ENCODE data around the gene MET.
"Not testable (repeated sequence)": the region's sequence is repeated elsewhere in the genome, so short reads cannot be mapped to it uniquely, and the experiment has no call there.

Gene MET

DNA sequence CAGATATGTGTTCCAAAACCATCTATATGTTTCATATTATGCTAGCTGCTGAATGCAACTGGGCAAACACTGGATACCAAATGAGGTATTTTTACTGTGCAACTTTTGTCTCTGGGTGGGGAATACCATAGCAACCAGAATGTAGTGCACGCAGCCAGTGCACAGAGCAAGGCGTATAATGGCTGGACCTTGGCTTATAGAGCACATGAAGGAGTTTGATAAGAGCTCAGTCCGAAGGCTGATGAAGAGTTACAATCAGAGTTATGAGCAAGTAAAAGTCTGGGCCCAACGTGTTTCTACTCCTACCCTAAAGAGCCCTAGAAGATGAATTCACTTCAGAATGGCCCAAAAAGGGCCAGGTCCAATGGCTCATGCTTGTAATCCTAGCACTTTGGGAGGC, 82.2 kb downstream of the MET start:
- no peak for DNase-seq

DNA sequence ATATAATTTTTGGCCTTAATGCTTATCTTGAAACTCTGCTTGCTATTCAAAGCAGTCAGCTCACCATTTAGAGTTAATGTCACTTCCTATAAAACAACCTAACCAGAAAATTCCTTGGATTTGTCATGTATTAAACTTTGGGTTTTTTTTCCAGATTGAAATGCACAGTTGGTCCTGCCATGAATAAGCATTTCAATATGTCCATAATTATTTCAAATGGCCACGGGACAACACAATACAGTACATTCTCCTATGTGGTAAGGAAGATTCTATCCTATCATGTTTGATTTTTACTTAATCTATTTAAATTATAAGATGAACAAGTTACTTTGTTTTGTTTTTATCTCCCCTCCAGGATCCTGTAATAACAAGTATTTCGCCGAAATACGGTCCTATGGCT, 85.3 kb downstream of the MET start:
- DNase-seq = no peak

DNA sequence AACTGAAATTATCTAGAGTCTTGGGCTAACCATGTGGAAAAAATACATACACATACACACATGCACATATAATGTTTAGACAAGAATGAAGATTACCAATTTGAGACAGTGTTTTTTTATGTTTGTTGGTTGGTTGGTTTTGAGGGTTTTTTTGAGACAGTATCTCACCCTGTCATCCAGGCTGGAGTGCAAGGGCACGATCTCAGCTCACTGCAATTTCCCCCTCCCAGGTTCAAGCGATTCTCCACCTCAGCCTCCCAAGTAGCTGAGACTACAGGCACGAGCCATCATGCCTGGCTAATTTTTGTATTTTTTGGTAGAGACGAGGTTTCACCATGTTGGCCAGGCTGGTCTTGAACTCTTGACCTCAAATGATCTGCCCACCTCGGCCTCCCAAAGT, 87.6 kb downstream of the MET start:
- not testable (repeated sequence) for DNase-seq

DNA sequence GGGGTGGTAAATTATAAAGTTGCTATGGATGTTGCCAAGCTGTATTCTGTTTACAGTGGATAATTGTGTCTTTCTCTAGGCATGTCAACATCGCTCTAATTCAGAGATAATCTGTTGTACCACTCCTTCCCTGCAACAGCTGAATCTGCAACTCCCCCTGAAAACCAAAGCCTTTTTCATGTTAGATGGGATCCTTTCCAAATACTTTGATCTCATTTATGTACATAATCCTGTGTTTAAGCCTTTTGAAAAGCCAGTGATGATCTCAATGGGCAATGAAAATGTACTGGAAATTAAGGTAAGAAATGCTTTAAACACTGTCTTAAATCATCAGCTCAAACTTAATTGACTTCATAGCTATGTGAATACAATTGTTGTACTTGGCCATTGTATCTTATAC, 91.0 kb downstream of the MET start:
- no peak for DNase-seq

DNA sequence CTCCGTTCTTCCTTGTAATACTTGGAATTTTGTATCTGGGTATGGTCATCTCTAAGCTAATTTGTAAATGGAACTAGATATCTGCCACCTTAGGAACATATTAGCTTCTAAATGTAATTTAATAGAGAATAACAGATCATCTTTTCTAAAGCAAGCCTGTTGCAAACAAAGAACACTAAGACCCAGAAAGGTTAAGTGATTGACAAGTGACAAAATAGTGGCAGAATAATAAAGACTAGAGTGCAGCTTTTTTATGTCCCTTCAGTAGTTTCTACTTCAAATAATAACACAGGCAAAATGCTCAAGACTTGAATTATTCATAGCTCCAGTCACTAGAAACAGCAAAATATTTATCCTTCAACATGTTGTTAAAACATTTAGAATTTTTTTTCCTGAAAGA, 91.7 kb downstream of the MET start:
- DNase-seq = no peak

DNA sequence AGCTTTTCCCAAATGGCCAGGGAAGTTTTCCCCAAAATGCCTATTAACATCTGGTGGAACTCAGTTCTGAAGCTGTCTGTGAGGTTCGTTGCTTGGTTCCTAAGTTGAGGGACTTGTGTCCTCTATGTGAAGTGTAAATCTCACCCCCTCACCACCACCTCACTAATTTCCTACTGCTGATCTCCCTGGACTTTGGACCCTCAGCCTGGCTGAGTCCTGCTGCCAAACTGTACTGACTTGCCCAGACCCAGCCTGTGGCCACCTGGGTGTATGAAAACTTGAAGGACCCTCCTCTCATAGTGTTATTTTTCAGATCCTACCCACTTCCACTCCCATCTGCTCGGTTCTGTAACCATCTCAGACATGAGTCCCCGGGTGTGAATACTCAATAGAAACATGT, 94.9 kb downstream of the MET start:
- DNase-seq = no peak

DNA sequence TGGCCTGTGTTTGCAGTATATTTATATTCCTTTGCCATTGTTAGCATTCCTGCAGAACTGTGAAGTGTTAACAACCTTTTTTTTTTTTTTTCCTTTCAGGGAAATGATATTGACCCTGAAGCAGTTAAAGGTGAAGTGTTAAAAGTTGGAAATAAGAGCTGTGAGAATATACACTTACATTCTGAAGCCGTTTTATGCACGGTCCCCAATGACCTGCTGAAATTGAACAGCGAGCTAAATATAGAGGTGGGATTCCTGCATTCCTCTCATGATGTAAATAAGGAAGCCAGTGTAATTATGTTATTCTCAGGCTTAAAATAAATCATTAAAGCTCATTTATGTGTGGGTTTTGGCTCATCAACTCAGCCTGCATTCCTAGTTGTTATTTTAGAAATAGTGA, 97.5 kb downstream of the MET start:
- DNase-seq = no peak

DNA sequence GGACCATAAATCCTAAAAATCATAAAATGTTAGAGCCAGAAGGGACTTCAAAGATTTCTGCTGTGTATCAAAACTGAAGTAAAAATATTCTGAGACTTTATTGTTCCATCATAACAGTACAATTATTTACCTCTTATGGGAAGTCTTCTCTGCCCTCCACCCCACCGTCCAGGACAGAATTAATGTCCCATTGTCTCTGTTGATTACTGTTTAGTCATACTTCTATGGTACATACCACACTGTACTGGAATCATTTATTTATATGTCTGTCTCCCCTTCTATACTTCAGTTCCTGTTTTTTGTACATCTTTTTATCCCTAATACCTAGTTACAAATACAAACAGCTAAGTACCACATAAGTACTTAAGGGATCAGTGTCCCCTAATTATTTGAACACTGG, 98.9 kb downstream of the MET start:
- DNase-seq = no peak

DNA sequence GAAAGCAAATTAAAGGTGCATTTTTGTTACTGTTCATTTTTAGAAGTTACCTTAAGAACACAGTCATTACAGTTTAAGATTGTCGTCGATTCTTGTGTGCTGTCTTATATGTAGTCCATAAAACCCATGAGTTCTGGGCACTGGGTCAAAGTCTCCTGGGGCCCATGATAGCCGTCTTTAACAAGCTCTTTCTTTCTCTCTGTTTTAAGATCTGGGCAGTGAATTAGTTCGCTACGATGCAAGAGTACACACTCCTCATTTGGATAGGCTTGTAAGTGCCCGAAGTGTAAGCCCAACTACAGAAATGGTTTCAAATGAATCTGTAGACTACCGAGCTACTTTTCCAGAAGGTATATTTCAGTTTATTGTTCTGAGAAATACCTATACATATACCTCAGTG, 99.6 kb downstream of the MET start:
- no peak for DNase-seq

DNA sequence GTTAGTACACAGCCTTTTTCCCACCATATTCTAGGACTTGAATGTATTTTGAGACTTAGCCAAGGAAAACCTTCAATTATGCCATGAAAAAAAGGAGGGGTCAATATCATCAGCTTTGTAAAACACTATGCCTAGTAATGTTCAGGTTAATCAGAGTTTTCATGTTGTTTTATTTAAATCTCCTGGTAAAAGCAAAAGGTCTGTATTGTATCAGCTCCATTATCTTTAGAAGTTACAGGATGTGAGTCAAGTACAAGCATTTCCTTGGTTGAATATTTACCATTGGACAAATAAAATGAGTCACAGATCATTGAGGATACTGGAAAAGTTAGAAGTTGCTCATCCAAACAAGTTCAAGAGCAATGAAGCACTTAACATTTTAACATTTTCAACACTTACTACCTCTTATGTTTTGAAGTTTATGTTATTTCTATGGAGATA, 100.4 kb downstream of the MET start:
- no peak for DNase-seq

DNA sequence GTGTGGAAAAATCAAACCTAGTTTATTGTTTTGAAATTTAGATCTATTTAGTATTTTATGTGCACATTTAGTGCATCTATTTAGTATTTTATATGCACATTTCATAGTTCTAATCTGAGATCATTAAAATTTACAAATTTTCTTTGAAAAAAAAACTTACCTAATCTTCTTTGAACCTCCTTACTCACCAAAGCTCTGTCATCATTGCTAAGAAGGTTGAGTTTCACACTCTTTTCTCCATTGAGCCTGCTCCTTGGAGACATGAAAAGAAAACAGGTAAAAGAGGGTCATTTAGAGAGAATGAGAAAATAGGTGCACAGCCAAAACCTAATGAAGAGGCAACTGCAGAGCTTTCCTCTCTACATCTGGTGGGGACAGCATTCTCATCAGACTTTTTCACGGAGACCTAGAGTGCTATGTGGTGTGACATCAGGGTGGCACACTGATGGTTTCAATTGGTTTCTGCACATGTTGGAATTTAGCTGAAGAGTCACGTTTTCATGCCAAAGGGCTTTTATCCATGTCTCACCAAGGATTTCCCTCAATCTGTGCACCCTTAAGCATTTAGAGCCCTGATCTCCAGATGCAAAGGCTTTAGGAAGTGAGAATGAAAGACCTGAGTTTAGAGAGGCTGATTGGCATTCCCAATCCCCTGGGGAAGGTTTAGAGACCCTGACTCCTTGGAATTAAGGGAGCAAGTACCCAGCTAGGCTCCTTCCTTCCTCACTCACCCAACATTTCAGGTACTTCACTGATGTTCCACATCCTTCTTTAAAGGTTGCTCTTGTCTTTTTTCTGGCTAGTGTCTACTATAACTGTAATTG, 101.1 kb downstream of the MET start:
- DNase-seq = no peak

DNA sequence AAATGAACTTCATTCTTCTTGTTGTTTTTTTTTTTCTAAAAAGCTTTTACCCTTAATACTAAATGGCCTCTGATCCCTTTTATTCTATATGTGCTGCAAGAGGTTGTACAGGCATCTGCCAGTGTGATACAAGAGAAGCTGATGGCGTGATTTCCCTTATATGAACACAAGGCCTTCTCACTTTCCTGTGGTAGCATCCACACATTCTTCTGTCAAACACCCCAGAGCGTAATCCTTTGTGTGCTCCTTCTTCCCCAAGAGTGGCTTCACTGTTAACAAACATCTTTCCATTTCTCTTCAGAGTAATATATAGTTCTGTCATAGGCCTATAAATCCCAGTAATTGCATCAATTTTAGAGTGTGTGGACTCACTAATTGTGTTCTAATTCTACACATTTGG, 104.0 kb downstream of the MET start:
- no peak for DNase-seq

DNA sequence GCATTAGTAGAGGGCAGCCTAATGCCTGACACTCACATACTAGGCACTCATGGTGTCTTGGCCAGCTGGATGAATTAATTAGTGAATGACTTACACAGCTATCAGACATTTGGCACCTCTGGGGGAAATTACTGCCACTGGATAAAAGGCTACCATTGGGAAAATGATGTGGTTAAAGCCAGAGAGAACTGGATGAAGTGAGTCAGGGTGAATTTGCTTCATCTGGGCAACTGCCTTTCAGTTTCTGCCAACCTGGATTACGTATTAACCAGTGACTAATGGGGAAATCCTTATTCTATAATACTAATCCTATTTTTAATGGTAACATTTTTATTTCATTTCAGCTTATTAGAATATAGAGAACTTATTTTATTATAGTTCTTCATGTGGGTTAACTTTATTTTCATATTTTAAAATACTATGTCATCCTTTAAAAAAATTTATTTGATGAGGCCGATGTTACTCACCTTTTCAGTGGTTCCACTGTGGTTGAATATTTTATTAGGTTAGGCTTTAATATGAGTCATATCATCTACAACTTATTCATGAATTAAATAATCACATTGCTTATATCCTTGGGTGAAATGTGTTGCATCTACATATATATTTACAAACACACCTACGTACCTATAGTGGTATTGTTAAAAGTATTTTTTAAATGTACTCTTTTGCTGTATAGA, 104.8 kb downstream of the MET start:
- no peak for DNase-seq

DNA sequence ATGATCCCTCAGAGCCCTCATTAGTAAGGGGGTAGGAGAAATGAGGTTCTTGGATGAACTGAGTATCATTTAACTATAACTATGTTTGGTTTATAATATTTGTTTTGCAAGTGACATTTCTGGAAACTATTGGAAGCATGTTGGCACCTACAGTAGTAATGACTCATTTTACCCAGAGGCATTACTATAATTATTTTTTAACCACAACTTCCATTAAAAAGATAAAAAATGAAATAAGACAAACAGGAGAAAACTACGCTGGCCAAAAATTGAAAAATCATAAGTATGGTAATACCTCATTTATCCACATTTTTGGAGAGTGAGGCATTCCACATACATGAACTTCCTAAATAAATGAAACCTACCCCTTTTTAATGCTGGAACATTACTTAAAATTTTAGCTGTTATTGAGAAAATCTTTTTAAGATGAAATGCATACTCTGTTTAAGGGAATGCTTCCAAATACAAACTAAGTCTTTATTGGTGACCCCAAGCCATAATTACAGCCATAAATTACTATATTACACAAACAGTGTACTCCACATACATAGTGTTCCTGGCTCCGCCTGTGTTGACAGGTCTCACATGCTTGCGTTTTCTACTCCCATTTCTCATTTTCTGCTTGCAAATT, 105.8 kb downstream of the MET start:
- DNase-seq = no peak

DNA sequence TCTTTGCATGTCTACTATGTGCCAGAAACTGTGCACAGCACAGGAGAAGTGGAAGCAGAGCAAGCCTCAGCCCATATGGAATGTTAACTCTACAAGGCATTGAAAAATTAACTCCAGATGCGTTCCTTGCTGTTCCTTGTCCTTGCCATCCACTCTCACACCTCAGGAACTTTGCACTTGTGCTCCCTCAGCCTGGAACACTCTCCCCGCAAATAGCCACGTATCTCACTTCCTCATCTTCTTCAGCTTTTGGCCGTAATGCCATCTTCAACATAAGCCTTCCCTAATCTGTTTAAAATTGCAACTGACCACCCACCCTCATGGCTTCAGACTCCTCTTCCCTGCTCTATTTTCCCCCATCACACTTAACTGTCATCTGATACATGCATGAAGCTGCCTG, 107.2 kb downstream of the MET start:
- no peak for DNase-seq

DNA sequence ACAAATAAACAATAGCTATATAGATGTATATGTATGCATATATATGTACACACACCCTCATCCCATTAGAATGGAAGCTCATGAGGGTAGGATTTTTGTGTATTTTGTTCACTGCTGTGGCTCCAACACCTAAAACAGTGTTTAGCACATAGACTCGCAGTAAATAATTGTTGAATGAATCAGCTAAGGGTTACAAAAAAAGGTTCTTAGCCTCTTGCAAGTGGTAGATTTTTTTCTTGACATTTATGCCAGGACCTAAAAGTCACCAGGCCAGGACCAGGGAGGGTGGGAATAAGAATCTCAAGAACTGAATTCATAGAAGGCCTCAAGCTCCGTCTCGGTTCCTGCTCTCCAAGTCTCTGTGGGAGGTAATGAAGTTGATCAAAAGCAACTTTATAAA, 107.9 kb downstream of the MET start:
- DNase-seq = no peak

DNA sequence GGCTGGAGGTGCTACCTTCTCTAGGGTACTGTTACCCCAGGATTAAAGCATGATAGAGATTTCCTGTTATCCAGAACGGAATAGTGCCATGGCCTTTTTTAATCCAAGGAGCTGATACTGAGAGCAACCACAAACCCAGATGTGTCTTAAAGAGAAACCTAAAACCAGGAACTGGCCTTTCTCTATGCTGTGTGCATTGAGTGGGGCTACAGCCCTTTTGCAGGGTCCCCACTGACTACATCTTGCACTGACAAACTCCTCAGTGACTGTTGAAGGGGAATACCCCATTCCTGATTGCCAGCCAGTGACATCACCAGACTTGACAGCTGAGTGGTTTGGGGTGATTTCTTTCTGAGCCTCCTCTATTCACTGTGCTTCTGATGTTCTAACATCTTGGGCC, 108.5 kb downstream of the MET start:
- DNase-seq = no peak

DNA sequence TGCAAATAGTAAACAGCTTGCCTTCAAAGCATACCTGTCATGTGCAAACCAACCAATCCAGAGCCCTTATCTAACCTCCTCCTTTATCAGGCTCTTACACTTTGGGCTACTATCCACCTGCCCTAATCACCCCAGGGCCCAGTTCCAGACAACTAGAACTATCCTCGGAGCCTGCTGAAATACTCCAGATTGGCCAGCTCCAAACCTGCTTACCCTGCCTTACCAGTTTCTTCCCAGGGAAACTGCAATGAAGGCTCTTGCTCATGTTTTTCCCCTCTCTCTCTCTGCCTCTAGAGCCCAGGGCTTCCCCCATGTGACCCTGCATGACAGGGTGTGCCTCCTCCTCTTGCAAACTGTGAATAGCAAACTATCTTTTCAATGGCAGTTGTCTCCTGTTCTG, 109.0 kb downstream of the MET start:
- no peak for DNase-seq

DNA sequence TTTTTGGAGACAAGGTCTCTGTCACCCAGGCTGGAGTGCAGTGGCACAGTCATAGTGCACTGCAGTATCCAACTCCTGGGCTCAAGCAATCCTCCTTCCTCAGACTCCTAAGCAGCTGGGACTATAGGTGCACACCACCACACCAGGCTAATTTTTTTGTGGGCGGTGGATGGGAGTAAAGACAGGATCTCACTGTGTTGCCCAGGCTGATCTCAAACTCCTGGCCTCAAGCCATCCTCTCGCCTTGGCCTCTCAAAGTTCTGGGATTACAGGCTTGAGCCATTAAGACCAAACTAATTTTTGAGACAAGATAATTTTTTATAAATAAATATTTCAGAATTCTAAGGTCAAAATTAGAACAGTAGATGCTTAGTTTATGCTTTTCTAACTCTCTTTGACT, 109.6 kb downstream of the MET start:
- DNase-seq = no peak

DNA sequence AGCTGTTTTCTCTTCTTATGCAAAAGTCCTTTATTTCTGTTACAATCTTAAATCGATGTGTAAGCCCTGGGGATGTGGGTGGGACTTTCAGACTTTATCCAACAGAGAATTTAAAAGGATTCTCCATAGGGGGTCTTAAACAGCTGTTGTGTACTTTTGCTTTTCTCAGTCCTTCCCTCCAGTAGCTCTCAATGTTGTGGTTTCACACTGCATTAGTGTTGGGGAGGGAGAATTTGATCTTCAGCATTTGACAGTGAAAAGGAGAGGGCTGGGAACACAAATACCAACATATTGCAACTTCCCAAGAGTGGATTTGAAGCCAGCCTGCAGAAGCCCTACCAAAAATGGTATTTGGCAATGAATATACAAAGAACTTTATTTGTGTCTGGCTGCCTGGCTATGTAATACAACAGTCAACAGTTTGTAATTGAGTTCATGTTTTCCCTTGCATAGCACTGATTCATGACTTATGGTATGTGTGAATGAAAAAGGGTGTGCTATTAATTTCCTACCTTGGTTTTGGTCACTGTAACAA, 110.2 kb downstream of the MET start:
- no peak for DNase-seq

DNA sequence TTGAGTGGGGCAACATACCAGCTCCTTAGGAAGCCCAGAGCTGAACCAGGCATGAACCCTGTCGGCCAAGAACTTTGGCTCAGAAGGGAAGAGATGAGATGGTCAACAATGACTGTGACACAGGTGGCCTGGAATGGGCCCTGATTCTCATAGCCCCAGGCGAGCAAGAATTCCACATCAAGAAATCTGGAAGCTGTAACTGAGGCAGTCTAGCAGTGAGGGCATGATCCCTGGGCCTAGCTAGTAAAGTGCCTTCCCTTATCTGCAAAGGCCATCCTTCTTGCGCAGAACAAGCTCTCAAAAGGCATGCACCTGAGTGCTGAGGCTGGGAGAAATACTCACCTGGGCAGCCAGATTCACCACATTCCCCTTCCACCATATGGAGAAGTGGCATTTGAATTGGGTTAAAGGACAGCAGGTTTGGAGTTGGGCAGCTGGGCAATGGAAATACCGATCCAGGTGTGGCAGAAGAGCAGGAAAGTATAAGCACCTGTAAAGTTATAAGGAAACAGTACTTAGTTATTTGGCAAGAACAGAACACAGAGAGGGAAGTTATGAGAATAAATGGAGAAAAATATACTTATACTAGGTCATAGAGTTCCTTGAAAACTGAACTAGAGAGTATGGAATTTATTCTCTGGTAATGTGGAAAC, 111.8 kb downstream of the MET start:
- no peak for DNase-seq

DNA sequence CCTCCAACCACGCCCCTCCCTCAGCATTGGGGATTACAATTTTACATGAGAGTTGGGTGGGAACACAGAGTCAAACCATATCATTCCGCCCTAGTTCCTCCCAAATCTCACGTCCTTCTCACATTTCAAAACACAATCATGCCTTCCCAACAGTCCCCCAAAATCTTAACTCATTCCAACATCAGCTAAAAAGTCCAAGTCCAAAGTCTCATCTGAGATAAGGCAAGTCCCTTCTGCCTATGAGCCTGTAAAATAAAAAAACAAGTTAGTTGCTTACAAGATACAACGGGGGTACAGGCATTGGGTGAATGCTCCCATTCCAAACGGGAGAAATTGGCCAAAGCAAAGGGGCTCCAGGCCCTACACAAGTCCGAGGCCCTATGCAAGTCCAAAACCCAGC, 112.7 kb downstream of the MET start:
- no peak for DNase-seq

DNA sequence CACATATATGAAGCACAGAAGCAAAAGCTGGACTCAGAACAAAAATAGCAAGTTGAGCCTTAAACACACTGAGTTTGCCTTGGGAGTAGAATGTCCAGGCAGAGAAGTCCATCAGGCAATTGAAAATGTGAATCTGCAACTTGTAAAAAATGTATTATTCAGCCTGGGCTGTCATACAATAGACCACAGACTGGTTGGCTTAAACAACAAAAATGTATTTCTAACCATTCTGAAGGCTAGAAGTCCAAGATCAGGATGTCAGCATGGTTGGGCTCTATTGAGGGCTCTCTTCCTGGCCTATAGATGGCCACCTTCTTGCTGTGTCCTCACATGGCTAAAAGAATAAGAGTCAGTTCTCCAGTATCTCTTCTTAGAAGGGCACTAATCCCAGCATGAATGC, 113.8 kb downstream of the MET start:
- no peak for DNase-seq
